Measurements from ENCODE around the gene CLEC19A. TPM values are rescaled to one million over a fixed set of nuclear protein-coding genes. Genes with fewer than 3 reads are reported as not detected.

Gene CLEC19A
- total RNA-seq, 1 donor from 2014 or later = not detected

DNA sequence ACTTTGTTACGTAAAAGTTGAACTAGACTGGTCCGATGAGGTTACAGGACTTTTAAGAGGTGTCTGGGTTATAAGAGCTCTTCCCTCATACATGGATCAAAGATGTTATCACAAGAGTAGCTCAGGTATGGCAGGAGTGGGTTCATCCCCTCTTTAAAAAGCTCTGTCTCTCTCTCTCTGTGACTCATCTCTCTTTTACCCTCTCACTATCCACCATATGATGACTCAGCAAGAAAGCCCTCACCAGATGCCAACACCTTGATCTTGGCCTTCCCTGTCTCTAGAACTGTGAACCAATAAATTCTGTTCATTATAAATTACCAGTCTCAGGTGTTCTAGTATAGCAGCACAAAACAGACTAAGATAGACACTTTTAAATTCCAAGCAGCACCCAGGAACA is 1.9 kb upstream of the CLEC19A start:
- intact Hi-C loops (cut with DNase I) = no loop called here
- DNase-seq (ENCODE audit: low spot score) = no peak

DNA sequence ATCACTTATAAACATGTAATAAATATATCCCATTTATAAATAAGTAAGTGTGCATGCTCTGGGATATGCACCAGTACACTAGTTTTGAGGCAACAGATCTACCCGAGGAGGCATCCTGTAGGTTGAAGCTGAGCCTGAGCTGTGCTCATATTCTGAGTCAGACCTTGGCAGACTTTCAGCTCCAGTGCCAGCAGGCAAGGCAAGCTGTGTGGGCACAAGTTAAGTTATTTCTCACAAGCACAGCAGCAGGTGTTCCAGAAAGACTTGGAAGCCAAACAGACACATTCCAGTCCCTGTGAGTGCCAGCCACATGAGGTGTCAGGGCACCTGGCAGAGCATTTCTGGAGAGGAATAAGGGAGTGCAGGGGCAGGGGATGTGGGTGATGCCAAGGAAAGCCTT is 1.3 kb upstream of the CLEC19A start:
- no peak for DNase-seq (ENCODE audit: low spot score)
- intact Hi-C loops (cut with DNase I) = no loop called here

DNA sequence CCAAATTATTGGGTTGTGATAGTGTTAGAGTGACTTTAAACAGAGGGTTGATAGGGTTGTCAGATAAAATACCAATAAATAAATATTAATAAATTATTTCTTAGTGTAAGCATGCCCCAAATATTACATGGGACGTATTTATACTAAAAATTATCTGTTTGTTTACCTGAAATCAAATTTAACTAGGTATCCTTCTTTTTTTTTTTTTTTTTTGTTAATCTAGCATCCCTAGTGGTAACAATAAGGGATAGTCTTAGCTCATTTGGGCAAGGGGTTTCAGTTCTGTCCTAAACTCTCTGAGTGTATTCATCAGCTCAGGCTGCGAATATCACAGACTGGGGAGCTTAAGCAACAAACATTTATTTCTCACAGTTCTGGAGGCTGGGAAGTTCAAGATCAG is 1.3 kb downstream of the CLEC19A start:
- intact Hi-C loops (cut with DNase I) = no loop called here
- no peak for DNase-seq (ENCODE audit: low spot score)

DNA sequence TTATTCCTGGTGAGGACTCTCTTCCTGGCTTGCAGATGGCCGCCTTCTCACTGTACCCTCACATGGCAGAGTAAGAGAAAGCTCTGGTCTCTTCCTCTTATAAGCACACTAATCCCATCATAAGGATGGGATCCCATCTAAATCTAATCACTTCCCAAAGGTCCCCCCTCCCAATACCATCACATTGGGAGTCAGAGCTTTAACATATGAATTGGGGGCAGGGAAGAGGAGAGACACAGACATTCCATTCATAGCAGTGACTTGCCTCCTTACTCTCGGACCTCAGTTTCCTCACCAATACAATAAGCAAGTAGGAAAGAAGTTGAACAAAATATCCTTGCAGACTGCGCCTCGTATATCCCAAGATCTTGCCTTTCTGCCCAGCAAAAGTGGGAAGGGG is 1.7 kb downstream of the CLEC19A start:
- intact Hi-C loops (cut with DNase I) = no loop called here

DNA sequence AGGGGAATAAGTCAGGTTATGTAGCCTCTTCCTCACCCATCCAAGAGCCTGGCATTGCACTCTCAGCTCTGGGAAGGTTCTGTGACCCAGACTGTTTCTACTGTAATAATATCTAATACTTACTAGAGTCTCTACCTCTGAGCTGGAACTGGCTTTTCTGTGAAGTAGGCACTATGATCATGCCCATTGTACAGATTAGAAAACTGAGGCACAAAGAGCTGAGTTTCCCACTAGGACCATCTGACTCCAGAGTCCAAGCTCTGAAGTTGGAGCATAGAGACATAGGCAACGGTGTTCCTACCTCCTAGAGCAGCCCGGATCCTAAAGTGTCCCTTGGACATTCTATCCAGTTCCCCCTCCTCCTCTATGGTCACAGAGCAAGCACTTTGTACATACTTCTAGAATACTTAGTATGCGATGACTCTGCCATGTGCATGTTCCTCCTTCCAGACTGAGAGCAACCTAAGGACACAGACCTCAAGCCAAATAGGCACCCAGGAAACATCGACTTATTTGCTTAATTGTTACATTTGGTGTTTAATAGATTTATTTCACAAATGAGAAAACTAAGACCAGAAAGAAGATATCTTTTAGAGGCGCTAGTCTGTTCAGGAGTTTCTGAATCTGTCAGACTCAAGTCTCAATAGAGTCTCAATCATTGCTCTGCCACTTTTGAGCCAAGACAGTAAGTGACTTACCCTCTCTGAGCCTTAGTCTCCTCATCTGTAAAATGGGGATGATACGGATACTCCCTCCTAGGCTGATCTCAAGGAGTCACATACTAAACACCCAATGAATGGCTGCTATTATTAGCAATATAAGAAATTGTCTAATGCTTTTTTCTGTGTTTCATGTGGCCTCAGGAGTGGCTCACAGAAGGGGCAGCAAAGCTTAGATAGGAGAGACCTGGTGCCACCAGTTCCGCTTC is 3.6 kb downstream of the CLEC19A start:
- no peak for DNase-seq (ENCODE audit: low spot score)

More for the DNA sequence above, 1.7 kb downstream of the CLEC19A start:
- no peak for DNase-seq (ENCODE audit: low spot score)

DNA sequence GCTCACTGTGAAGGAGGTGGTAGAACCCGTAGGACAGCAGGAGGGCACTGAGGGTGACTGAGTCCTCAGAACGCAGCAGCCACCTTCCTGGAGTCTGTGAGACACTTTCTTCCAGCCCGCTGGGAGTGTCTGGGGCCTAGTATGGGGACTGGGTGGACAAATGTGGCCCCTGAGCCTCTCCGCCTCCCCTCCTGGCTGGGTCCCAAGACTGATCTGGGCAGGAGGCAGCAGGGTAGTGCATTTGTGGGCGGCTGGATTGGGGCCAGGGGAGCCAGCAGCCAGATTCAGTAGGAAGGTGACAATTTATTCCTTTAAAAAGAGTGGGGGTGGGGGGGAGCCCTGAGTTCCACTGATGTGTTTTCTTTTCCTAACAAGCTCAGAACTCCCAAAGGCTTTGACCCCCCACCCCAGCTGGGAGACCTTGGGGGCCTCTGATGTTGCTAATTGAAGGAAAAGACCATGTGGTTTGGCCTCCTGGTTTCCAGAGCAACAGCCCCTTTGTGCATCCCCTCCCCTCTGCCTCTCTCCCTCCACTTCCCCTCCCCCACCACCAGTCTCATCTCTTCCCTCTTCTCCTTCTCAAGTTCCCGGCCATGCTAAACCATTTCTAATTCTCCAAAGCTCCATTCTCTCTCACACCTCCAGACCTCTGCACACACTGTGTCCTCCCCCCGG is 4.4 kb downstream of the CLEC19A start:
- DNase-seq (ENCODE audit: low spot score) = no peak
- intact Hi-C loops (cut with DNase I) = no loop called here

More for the DNA sequence above, 3.6 kb downstream of the CLEC19A start:
- intact Hi-C loops (cut with DNase I) = no loop called here

DNA sequence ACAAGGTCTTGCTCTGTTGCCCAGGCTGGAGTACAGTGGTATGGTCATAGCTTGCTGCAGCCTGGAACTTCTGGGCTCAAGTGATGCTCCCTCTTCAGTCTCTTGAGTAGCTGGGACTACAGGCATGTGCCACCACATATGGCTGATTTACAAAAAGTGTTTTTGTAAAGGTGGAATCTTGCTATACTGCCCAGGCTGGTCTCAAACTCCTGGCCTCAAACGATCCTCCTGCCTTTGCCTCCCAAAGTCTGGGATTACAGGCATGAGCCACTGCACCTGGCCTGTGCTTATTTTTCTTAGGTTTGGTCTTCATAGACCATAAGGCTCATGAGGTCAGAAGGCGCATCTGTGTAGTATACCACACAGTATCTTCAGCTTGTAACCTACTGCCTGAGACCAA is 5.3 kb downstream of the CLEC19A start:
- intact Hi-C loops (cut with DNase I) = no loop called here

DNA sequence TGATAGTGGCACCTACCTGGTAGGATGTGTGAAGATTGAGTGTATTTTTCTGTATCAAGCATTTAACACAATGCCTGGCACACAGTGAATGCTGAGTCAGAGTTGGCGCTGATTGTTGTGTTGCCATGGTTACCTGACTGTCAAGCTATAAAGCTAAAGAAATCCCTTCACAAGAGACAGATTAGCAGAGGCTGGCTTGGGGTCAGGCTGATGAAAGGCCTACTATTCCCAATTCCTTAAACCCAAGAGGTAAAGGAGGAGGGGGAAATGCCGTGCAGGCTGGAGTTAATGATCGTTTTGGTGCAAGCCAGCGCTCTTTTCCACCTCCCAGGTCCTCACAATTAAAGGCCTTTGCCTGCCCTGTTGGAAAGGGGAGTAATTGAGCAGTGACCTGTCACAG is 5.9 kb downstream of the CLEC19A start:
- intact Hi-C loops (cut with DNase I) = no loop called here
- DNase-seq (ENCODE audit: low spot score) = no peak

More for the DNA sequence above, 5.3 kb downstream of the CLEC19A start:
- no peak for DNase-seq (ENCODE audit: low spot score)

DNA sequence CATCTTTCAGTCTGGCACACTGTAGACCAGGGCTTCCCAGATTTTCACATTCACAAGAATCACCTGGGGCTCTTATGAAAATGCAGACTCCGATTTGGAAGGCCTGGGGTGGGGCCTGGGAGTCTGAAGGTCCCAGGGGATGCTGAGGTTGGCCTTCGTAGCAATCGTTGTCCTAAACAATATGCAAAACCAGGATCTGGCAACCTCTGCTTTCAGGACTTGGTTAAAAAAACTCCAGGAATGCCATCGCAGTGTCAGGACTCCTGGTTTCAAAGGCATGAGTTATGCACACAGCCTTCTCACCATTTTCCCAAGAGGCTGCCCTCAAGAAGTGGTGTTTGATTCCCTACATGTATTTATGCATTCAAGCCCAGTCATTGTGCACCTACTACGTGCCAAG is 6.7 kb downstream of the CLEC19A start:
- DNase-seq (ENCODE audit: low spot score) = no peak
- intact Hi-C loops (cut with DNase I) = no loop called here

DNA sequence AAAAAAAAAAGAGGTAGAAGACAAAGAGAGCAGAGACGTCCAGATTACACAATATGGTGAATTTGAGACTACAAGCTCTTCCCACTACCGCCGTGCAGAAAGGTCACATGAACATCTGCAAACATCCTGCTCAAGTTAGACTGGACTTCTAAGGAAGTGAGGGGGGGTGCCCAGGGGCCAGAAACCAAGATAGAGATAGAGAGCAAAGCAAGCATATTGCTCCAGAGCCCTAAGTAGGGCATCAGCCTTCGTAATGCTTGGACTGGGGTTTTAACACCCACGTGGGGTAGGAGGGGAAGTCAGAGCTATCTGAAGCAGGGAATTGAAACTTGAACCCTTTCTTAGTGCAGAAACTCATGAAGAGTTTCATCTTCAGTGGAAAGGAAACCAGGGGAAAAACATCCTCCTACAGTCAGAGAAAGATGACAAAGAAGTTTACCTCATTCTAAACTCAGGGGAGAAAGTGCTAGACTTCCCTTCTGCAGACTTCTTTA is 8.7 kb downstream of the CLEC19A start:
- no peak for DNase-seq (ENCODE audit: low spot score)
- intact Hi-C loops (cut with DNase I) = no loop called here

DNA sequence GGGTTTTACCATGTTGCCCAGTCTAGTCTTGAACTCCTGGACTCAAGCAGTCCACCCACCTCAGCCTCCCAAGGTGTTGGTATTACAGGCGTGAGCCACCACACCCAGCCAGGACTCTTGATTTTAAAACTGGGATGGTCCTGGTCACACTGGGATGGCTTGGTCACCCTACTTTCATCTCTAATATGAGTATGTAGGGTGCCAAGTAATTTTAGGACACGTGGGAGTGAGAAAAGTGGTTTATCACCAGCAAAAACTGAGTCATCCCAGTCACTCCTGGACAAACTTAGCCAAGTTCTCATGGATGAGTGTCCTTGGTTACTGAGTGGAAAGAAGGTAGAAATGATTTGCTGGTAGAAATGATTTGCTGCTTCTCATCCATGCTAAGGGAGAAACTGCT is 9.9 kb downstream of the CLEC19A start:
- intact Hi-C loops (cut with DNase I) = no loop called here
- DNase-seq (ENCODE audit: low spot score) = no peak

DNA sequence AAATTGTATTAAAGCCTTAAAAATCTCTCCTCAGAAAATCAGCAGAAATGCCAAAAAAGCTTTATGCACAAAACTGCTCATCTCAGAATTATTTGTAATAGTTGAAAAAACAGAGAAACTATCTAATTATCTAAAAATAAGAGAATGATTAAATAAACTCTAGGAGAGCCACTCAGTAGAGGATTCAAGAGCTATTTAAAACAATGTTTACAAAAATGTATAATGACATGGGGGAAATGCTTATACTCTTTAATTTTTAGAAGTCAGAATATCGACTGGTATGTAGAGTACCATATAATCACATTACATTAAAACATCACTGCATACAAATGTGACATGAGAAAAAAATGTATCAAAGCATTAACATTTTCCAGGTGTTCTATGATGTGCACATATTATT is 11.9 kb downstream of the CLEC19A start:
- DNase-seq (ENCODE audit: low spot score) = no peak
- intact Hi-C loops (cut with DNase I) = no loop called here

DNA sequence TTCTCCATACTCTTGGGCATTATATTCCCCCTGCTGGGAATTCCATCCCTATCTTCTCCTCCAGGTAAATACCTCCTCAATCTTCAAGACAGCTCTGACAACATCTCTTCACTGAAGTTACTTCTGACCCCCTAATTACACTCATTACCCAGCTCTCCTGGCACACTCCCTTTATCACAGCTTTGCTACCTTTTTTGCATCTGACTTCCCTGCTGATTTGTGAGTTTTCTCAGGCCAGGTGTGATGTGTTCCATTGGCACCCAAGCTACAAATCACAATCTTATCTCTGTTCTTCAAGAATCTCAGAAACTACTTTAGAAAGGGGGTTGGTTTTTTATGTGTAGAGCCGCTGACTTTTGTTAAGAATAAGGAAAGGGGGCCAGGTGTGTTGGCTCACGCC is 14.0 kb downstream of the CLEC19A start:
- intact Hi-C loops (cut with DNase I) = no loop called here

DNA sequence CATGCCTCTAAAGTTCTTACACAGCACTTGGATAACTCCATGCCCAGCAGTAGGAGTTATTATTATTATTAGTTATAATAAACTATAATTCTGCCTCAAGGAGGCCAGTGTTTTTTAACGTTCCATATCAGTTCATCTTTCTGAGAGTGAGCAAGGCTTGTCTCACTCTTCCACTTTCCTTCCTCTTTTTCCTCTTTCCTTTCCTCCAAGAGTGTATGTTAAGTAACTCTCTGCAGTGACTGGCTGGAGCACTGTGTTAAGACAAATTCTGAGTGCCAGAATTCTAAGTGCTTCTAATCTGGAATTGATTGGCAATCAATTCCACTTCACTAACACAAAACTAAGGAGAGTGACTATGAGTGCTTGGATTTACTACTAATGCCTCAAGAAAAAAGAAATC is 16.4 kb downstream of the CLEC19A start:
- intact Hi-C loops (cut with DNase I) = no loop called here
- no peak for DNase-seq (ENCODE audit: low spot score)

More for the DNA sequence above, 14.0 kb downstream of the CLEC19A start:
- no peak for DNase-seq (ENCODE audit: low spot score)

DNA sequence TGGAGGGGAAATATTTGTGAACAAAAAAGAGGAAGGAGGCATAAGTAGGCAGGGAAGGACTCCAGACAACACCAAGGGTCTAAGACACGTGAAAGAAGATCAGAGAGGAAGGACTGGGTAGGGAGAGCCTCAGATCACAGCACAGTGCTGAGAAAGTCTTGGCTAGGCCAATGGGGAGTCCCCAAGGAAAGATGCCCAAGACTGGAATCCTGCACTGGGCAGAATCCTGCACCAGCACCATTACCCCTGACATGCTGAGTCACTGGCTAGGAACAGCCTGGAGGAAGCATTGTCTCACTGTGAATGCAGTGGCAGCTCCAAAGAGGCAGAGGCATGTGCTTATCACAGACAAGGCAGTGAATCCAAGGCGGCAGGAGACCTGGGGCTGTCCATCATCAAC is 19.2 kb downstream of the CLEC19A start:
- intact Hi-C loops (cut with DNase I) = no loop called here
- DNase-seq (ENCODE audit: low spot score) = no peak

DNA sequence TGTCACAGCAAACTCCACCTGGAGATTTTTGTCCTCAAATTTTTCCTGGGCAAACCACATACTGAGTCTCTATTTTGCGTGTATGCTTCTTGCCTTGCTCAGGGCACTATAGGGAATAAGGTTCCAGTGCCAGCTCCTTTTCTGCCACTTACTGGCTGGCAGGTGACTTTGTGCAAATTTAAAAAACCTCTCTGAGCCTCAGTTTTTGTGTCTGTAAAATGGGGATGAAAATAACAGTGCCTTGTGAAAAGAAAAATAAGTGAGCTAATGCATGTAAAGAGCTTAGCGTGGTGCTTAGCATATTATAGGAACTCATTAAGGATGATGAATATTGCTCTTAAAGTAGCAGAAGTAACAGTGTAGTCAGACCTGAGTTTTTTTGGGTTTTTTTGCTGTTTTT is 19.9 kb downstream of the CLEC19A start:
- DNase-seq (ENCODE audit: low spot score) = no peak
- intact Hi-C loops (cut with DNase I) = no loop called here

DNA sequence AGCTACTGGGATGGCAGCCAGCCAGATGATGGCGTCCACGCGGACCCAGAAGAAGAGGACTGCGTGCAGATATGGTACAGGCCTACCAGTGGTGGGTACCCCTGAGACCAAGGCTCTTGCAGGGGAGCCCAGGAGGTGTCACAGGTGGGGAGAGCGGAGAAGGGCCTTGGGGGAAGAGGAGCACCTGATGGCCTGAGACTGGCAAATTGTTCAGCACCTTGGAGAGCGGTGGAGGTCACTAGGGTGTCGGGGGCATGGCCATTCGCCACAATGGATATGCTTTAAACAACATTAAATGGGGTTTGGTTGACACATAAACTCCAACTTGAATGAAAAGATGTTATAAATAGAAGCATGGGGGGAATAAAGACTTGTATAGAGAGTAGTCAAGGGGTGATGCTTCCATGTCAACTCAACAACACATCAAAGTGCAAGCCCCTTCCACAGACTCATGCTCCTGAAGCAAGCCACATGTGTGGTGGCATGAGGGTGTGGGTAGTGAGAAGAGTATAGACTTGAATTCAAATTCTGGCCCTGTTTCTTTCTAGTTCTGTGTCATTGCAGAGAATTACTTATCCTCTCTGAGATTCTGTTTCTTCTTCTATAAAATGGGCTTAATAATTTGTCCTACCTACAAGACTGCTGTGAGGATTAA is 22.2 kb downstream of the CLEC19A start:
- no peak for DNase-seq (ENCODE audit: low spot score)
- intact Hi-C loops (cut with DNase I) = no loop called here

DNA sequence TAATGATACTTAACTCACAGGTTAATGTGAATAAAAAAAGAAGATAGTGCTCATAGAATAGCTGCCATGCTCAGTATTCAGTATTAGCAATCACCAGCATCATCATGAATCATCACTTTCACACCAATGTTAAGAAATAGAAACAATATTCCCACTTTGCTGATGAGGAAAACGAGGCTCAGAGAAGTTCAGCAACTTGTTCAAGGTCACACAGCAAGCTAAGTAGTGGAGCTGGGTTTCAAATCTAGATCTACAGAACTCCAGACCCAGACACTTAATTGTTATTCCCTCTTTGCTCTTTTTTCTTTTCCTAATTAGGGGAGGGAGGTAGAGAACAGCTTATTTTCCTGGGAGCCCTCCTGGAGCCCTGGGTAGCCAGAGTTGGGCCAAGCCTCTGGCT is 22.9 kb downstream of the CLEC19A start:
- DNase-seq (ENCODE audit: low spot score) = no peak
- intact Hi-C loops (cut with DNase I) = no loop called here

DNA sequence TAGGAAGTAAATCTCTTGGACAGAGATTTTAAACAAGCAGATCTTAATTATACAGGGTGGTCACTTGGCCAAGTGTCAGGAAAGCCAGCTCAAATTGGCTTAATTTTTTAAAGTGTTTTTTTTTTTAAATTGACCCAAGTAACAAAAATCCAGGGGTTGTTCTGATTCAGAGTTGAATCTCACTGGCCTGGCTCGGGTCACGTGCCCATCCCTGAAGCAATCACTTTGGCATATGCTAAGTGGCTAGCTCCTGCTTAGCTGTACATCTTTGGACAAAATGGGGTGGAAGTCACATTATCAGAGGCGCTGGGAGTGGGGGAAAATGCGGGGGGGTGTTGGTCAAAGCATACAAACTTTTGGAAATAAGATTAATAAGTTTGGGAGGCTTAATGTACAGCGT is 23.6 kb downstream of the CLEC19A start:
- DNase-seq (ENCODE audit: low spot score) = no peak
- intact Hi-C loops (cut with DNase I) = no loop called here

DNA sequence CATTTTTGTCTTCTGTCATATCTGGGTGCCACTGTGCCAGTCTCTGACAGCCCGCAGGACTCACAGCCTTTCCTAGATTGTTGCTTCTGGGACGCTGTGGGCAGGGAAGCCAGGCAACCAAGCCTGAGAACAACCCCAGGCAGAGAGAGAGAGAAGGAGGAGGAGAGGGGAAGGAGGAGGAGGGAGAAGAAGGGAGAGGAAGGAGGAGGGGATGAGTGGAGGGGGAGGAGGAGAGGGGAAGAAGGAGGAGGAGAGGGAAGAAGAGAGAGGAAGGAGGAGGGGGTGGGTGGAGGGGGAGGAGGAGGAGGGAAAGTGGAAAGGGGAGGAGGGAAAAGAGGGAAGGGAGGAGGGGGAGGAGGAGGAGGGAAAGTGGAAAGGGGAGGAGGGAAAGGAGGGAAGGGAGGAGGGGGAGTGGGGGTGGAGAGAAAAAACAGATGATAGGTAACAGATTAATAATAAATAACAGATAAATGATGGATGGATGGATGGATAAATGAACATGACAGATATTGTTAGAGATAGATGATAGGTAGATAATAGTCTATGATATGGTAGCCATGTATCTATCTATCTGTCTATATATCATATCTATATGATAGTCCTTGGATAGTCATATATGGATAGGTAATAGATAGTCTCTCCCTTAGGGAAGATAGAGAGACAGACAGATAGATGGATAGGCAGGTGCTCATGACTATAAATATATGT is 29.3 kb downstream of the CLEC19A start:
- intact Hi-C loops (cut with DNase I) = no loop called here
- DNase-seq (ENCODE audit: low spot score) = no peak

Data from cardiac septum (tissue), 1 donor.